KMS-11 (cell line): Measurements from ENCODE around the gene SSTR3.

ENCODE experiments used
- H2AFZ ChIP-seq: fragments of 200-600 bp; sonication (generic); 2 replicates; pipeline ENCODE4 v1.6.1; 2016; ENCODE audit warnings: antibody characterized with exemption, mixed run types, low read depth
- H3K27ac ChIP-seq: fragments of 200-600 bp; sonication (generic); 2 replicates; pipeline ENCODE4 v1.6.1; 2016; ENCODE audit warnings: mild to moderate bottlenecking, mixed run types
- H3K27me3 ChIP-seq: fragments of 200-600 bp; sonication (generic); 2 replicates; pipeline ENCODE4 v1.6.1; 2017; ENCODE audit warnings: mild to moderate bottlenecking, low read depth, mixed run types, moderate library complexity; ENCODE audit not compliant: insufficient read depth
- H3K36me3 ChIP-seq: fragments of 200-600 bp; sonication (generic); 2 replicates; pipeline ENCODE4 v1.6.1; 2017; ENCODE audit warnings: mild to moderate bottlenecking, mixed run types; ENCODE audit not compliant: insufficient read depth
- H3K4me1 ChIP-seq: fragments of 200-600 bp; sonication (generic); 2 replicates; pipeline ENCODE4 v1.6.1; 2016; ENCODE audit warnings: mild to moderate bottlenecking, low read depth, mixed run types; ENCODE audit not compliant: poor library complexity, severe bottlenecking
- H3K4me2 ChIP-seq: fragments of 200-600 bp; sonication (generic); 2 replicates; pipeline ENCODE4 v1.7.0; 2016; ENCODE audit warnings: mild to moderate bottlenecking, mixed run types
- H3K4me3 ChIP-seq: fragments of 200-600 bp; sonication (generic); IDR thresholded peaks from 2 replicates; pipeline ENCODE4 v1.6.1; 2017; ENCODE audit warnings: low read depth, low read length, mixed read lengths; ENCODE audit not compliant: insufficient read depth
- H3K79me2 ChIP-seq: fragments of 200-600 bp; sonication (generic); 2 replicates; pipeline ENCODE4 v1.6.1; 2016; ENCODE audit warnings: low read depth, mixed run types; ENCODE audit not compliant: insufficient read depth
- H3K9ac ChIP-seq: fragments of 200-600 bp; sonication (generic); 2 replicates; pipeline ENCODE4 v1.6.1; 2016; ENCODE audit warnings: mild to moderate bottlenecking, mixed run types
- H4K20me1 ChIP-seq: fragments of 200-600 bp; sonication (generic); 2 replicates; pipeline ENCODE4 v1.6.1; 2016; ENCODE audit warnings: mild to moderate bottlenecking, mixed run types; ENCODE audit not compliant: insufficient read depth
- TF ChIP-seq, protein P1 (sequence below): fragments of 200-600 bp; sonication (generic); conservative IDR thresholded peaks from 2 replicates; pipeline ENCODE4 v1.6.1; 2017; ENCODE audit warnings: low read depth, mild to moderate bottlenecking, antibody characterized with exemption, low read length, moderate library complexity, mixed read lengths

The SSTR3 gene

DNA sequence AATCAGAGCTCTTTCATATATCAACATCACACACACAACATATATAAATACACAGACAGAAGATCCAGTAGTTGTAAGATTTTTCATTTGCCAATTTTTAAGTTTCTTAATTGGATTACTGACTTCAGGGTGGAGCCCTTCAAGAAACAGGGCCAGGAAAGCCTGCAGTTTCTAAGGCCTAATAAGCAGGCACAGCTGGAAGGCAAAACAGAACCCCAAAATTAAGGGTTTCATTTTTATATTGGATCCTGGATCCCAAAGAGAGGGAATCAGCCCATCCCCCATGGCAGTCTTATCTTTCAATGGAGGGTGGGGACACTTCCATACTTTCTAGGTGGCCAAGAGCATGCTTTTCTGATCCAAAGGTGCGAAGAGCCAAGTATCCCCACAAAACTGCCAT, 19.5 kb downstream of the SSTR3 start:
- H3K4me2 ChIP-seq: no peak overlapping the region

GRCh38 chr22:37192204-37192603, 20.1 kb downstream of the SSTR3 start:
- TF ChIP-seq, protein P1, sequence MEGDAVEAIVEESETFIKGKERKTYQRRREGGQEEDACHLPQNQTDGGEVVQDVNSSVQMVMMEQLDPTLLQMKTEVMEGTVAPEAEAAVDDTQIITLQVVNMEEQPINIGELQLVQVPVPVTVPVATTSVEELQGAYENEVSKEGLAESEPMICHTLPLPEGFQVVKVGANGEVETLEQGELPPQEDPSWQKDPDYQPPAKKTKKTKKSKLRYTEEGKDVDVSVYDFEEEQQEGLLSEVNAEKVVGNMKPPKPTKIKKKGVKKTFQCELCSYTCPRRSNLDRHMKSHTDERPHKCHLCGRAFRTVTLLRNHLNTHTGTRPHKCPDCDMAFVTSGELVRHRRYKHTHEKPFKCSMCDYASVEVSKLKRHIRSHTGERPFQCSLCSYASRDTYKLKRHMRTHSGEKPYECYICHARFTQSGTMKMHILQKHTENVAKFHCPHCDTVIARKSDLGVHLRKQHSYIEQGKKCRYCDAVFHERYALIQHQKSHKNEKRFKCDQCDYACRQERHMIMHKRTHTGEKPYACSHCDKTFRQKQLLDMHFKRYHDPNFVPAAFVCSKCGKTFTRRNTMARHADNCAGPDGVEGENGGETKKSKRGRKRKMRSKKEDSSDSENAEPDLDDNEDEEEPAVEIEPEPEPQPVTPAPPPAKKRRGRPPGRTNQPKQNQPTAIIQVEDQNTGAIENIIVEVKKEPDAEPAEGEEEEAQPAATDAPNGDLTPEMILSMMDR: no peak
- H3K27me3 ChIP-seq: no peaks in the 10 kb centered on the region
- no peak overlapping the region for H3K27ac ChIP-seq
- H3K4me2 ChIP-seq: no peak overlapping the region
- no peak overlapping the region for H2AFZ ChIP-seq
- no peak overlapping the region for H3K4me3 ChIP-seq
- no peaks in the 10 kb centered on the region for H3K79me2 ChIP-seq
- H3K4me1 ChIP-seq: peaks cover 25% of the 10 kb centered on the region
- no peaks in the 10 kb centered on the region for H3K36me3 ChIP-seq
- no peak overlapping the region for H3K9ac ChIP-seq
- no peaks in the 10 kb centered on the region for H4K20me1 ChIP-seq

More for the DNA sequence above, 19.5 kb downstream of the SSTR3 start:
- H3K27me3 ChIP-seq: no peaks in the 10 kb centered on the region
- no peak overlapping the region for H2AFZ ChIP-seq
- H4K20me1 ChIP-seq: no peaks in the 10 kb centered on the region
- peaks cover 27% of the 10 kb centered on the region for H3K4me1 ChIP-seq
- no peaks in the 10 kb centered on the region for H3K79me2 ChIP-seq
- H3K36me3 ChIP-seq: no peaks in the 10 kb centered on the region
- no peak overlapping the region for H3K4me3 ChIP-seq
- no peak overlapping the region for H3K9ac ChIP-seq
- TF ChIP-seq, protein P1: no peak
- no peak overlapping the region for H3K27ac ChIP-seq

DNA sequence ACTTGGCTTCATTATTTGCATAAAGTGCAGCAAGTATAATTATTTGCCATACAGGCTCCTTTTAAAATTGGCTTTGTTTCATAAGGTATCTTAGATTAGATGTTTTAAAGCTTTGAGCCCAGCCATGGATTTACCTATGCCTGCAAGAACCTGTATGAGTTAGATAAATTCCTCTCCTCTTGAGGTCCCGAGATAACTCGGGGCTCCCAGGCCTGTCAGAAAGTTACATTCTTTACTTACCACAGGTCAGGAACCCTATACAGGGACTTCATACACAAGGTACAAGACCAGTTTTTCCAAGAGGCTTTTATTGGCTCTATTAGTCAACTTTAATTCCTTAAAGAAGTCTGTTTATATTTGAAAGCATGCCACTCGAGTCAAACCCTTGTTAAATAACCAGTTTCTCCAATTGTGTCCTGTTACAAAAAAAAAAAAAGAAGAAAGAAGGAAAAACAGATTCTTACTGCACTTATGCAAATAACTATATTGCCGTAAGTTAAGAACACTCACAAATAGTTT, 22.0 kb downstream of the SSTR3 start:
- Histone ChIP-seq H3K27ac (no peak overlapping the region), H3K36me3 (no peaks in the 10 kb centered on the region), H3K9ac (no peak overlapping the region), H3K4me1 (peaks cover 25% of the 10 kb centered on the region), H4K20me1 (no peaks in the 10 kb centered on the region), H3K27me3 (no peaks in the 10 kb centered on the region), H3K4me3 (no peak overlapping the region), H2AFZ (no peak overlapping the region), H3K79me2 (no peaks in the 10 kb centered on the region), H3K4me2 (no peak overlapping the region)
- TF ChIP-seq, protein P1: no peak

GRCh38 chr22:37188901-37189466, 23.3 kb downstream of the SSTR3 start:
- Histone ChIP-seq H3K9ac (no peak overlapping the region), H3K4me1 (peaks cover 17% of the 10 kb centered on the region), H2AFZ (no peak overlapping the region), H3K27ac (no peak overlapping the region), H3K79me2 (no peaks in the 10 kb centered on the region), H3K4me2 (no peak overlapping the region), H4K20me1 (no peaks in the 10 kb centered on the region), H3K4me3 (no peak overlapping the region), H3K36me3 (no peaks in the 10 kb centered on the region), H3K27me3 (no peaks in the 10 kb centered on the region)
- TF ChIP-seq, protein P1: no peak
